HG03521 (cell line): ENCODE results near the gene DHRS3.

ENCODE experiments used
- ATAC-seq: cut with Tn5 transposase; IDR thresholded peaks from one replicate; pipeline ENCODE4 v1.9.1; 2021; ENCODE audit warnings: mild to moderate bottlenecking, moderate library complexity; ENCODE audit not compliant: unreplicated experiment

DHRS3 gene

GRCh38 chr1:12640237-12640957 is 22.4 kb upstream of the DHRS3 start:
- ATAC-seq, result no peak

GRCh38 chr1:12637693-12638092 is 19.7 kb upstream of the DHRS3 start:
- ATAC-seq, result no peak

GRCh38 chr1:12636098-12636950 is 18.3 kb upstream of the DHRS3 start:
- ATAC-seq, result no peak

GRCh38 chr1:12634696-12635202 is 16.7 kb upstream of the DHRS3 start:
- no peak for ATAC-seq

- ATAC-seq, result no peak
Observed at GRCh38 chr1:12634156-12634555, 16.1 kb upstream of the DHRS3 start.

- ATAC-seq, result no peak
Observed at GRCh38 chr1:12631571-12631970, 13.6 kb upstream of the DHRS3 start.

GRCh38 chr1:12630946-12631530 is 13.0 kb upstream of the DHRS3 start:
- ATAC-seq, result no peak

- no peak for ATAC-seq
Observed at GRCh38 chr1:12629985-12630760, 12.2 kb upstream of the DHRS3 start.

GRCh38 chr1:12629511-12629956 is 11.5 kb upstream of the DHRS3 start:
- no peak for ATAC-seq

GRCh38 chr1:12627296-12627695 is 9.3 kb upstream of the DHRS3 start:
- no peak for ATAC-seq

GRCh38 chr1:12626888-12627287 is 8.9 kb upstream of the DHRS3 start:
- no peak for ATAC-seq

GRCh38 chr1:12625276-12625675 is 7.3 kb upstream of the DHRS3 start:
- no peak for ATAC-seq

GRCh38 chr1:12622506-12622905 is 4.5 kb upstream of the DHRS3 start:
- no peak for ATAC-seq

- ATAC-seq, result no peak
Observed at GRCh38 chr1:12621346-12622335, 3.6 kb upstream of the DHRS3 start.

- ATAC-seq, result no peak
Observed at GRCh38 chr1:12620931-12621330, 2.9 kb upstream of the DHRS3 start.

- no peak for ATAC-seq
Observed at GRCh38 chr1:12620488-12620865, 2.5 kb upstream of the DHRS3 start.

- no peak for ATAC-seq
Observed at GRCh38 chr1:12619792-12620487, 1.9 kb upstream of the DHRS3 start.

- no peak for ATAC-seq
Observed at GRCh38 chr1:12618965-12619791, 1.2 kb upstream of the DHRS3 start.
